ENCODE results near the gene TBC1D20.

GRCh38 chr20:436476-436875 is 25.9 kb downstream of the TBC1D20 start:
- TF ChIP-seq CTCF (IDR thresholded peaks at IDR 0.05) (no peak), POLR2A (IDR thresholded peaks at IDR 0.05) (no peak), EP300 (IDR thresholded peaks at IDR 0.05) (no peak)
